HG03039 (cell line): ENCODE measurements around the gene SND1.

Experiments used
- ATAC-seq: cut with Tn5 transposase; IDR thresholded peaks from one replicate; pipeline ENCODE4 v1.9.1; 2021; ENCODE audit warnings: mild to moderate bottlenecking, moderate library complexity; ENCODE audit not compliant: unreplicated experiment

Gene SND1

GRCh38 chr7:127858091-127858914, 206.3 kb downstream of the SND1 start:
- ATAC-seq: no peak

GRCh38 chr7:127858915-127859189, 206.9 kb downstream of the SND1 start:
- ATAC-seq: peak; percentile 46

- no peak for ATAC-seq
These were observed 207.3 kb downstream of the SND1 start for GRCh38 chr7:127859330-127859729.

GRCh38 chr7:127862525-127862924, 210.5 kb downstream of the SND1 start:
- ATAC-seq: no peak

- ATAC-seq: no peak
These were observed 211.1 kb downstream of the SND1 start for GRCh38 chr7:127863082-127863481.

- no peak for ATAC-seq
These were observed 213.5 kb downstream of the SND1 start for GRCh38 chr7:127865466-127865865.

- ATAC-seq: no peak
These were observed 218.4 kb downstream of the SND1 start for GRCh38 chr7:127870231-127870907.

- no peak for ATAC-seq
These were observed 219.2 kb downstream of the SND1 start for GRCh38 chr7:127871226-127871625.

GRCh38 chr7:127872122-127872521, 220.1 kb downstream of the SND1 start:
- ATAC-seq: peak; percentile 47

GRCh38 chr7:127873151-127873550, 221.2 kb downstream of the SND1 start:
- no peak for ATAC-seq

- no peak for ATAC-seq
These were observed 222.0 kb downstream of the SND1 start for GRCh38 chr7:127873715-127874636.

GRCh38 chr7:127874951-127875608, 223.1 kb downstream of the SND1 start:
- ATAC-seq: no peak

GRCh38 chr7:127876393-127876792, 224.4 kb downstream of the SND1 start:
- no peak for ATAC-seq

- ATAC-seq: no peak
These were observed 226.0 kb downstream of the SND1 start for GRCh38 chr7:127877951-127878350.

- ATAC-seq: no peak
These were observed 226.8 kb downstream of the SND1 start for GRCh38 chr7:127878791-127879190.

GRCh38 chr7:127879436-127879835, 227.4 kb downstream of the SND1 start:
- ATAC-seq: no peak

- ATAC-seq: no peak
These were observed 227.9 kb downstream of the SND1 start for GRCh38 chr7:127879942-127880341.

- ATAC-seq: no peak
These were observed 228.5 kb downstream of the SND1 start for GRCh38 chr7:127880454-127880853.

- ATAC-seq: no peak
These were observed 229.6 kb downstream of the SND1 start for GRCh38 chr7:127881564-127881963.

GRCh38 chr7:127882313-127882920, 230.4 kb downstream of the SND1 start:
- no peak for ATAC-seq
